HEK293 (cell line): ENCODE data around the gene MYCBPAP.

Experiments
- CTCF ChIA-PET: fragments of 350-600 bp; formaldehyde crosslinking; extraction: SDS; loops from one replicate; lab custom pipeline; 2021; ENCODE audit warnings: antibody characterized with exemption; lab: Yijun Ruan, JAX
- POLR2A ChIA-PET: fragments of 300-600 bp; formaldehyde crosslinking; extraction: SDS; loops from one replicate; lab custom pipeline; 2020; ENCODE audit warnings: antibody characterized with exemption, inconsistent platforms; lab: Yijun Ruan, JAX
- H3K27ac ChIP-seq: fragments of 200-500 bp; sonication (Bioruptor generic); 2 replicates; pipeline ENCODE4 v1.5.1; 2014; ENCODE audit warnings: low read depth, low read length, control low read depth, inconsistent platforms; ENCODE audit errors: extremely low read depth
- H3K36me3 ChIP-seq, 2 experiments: fragments of 200-500 bp in 1 of 2; sonication (Bioruptor generic) in 1 of 2; 1 replicate in 1 of 2; 2 replicates in 1 of 2; pipeline ENCODE4 v1.5.1; 2014 to 2017; ENCODE audit warnings: inconsistent platforms in 2 of 2, low read length in 2 of 2; ENCODE audit not compliant: control insufficient read depth in 2 of 2, insufficient read depth in 1 of 2
- H3K4me1 ChIP-seq: fragments of 200-500 bp; sonication (Bioruptor generic); 2 replicates; pipeline ENCODE4 v1.5.1; 2014; ENCODE audit warnings: mild to moderate bottlenecking, low read length, inconsistent platforms; ENCODE audit not compliant: control insufficient read depth, insufficient read depth
- H3K4me3 ChIP-seq: 2 replicates; pipeline ENCODE4 v1.5.1; 2011; ENCODE audit warnings: low read depth, mild to moderate bottlenecking, control low read depth, low read length, moderate library complexity
- H3K9me3 ChIP-seq: fragments of 200-500 bp; sonication (Bioruptor generic); 2 replicates; pipeline ENCODE4 v1.5.1; 2014; ENCODE audit warnings: low read depth, low read length, inconsistent platforms; ENCODE audit not compliant: control insufficient read depth, insufficient read depth
- BCL11A ChIP-seq: fragments of 450-650 bp; formaldehyde crosslinking; IDR thresholded peaks from 2 replicates; pipeline ENCODE4 v1.5.1; 2016; ENCODE audit warnings: low read depth, missing biosample characterization, missing genetic modification characterization
- GLIS2 ChIP-seq: fragments of 450-650 bp; formaldehyde crosslinking; IDR thresholded peaks from 2 replicates; pipeline ENCODE4 v1.5.1; 2016; ENCODE audit warnings: missing biosample characterization, missing genetic modification characterization
- KLF16 ChIP-seq: fragments of 450-650 bp; formaldehyde crosslinking; IDR thresholded peaks from 2 replicates; pipeline ENCODE4 v1.5.1; 2017; ENCODE audit warnings: missing biosample characterization, missing genetic modification characterization
- MEIS1 ChIP-seq: sonication (generic); formaldehyde crosslinking; IDR thresholded peaks from 2 replicates; pipeline ENCODE4 v1.8.1; 2022; ENCODE audit warnings: missing genetic modification reagents, mild to moderate bottlenecking, borderline replicate concordance
- OSR2 ChIP-seq: fragments of 450-650 bp; formaldehyde crosslinking; IDR thresholded peaks from 2 replicates; pipeline ENCODE4 v1.5.1; 2016; ENCODE audit warnings: missing biosample characterization, missing genetic modification characterization
- PRDM1 ChIP-seq: fragments of 450-650 bp; formaldehyde crosslinking; IDR thresholded peaks from 2 replicates; pipeline ENCODE4; 2016; ENCODE audit warnings: missing biosample characterization, missing genetic modification characterization
- PRDM6 ChIP-seq: fragments of 450-650 bp; formaldehyde crosslinking; IDR thresholded peaks from 2 replicates; pipeline ENCODE4 v1.5.1; 2017; ENCODE audit warnings: missing biosample characterization, missing genetic modification characterization
- SP3 ChIP-seq: fragments of 450-650 bp; formaldehyde crosslinking; IDR thresholded peaks from 2 replicates; pipeline ENCODE4 v1.5.1; 2016; ENCODE audit warnings: missing biosample characterization, missing genetic modification characterization
- YY1 ChIP-seq: fragments of 450-650 bp; formaldehyde crosslinking; IDR thresholded peaks from 2 replicates; pipeline ENCODE4 v1.5.1; 2018; ENCODE audit warnings: missing biosample characterization, missing genetic modification characterization
- ZFHX2 ChIP-seq: fragments of 450-650 bp; formaldehyde crosslinking; conservative IDR thresholded peaks from 2 replicates; pipeline ENCODE4 v1.5.1; 2016; ENCODE audit warnings: missing biosample characterization, missing genetic modification characterization
- ZIC2 ChIP-seq: fragments of 450-650 bp; formaldehyde crosslinking; IDR thresholded peaks from 2 replicates; pipeline ENCODE4 v1.5.1; 2016; ENCODE audit warnings: missing biosample characterization, missing genetic modification characterization
- ZNF138 ChIP-seq: fragments of 450-650 bp; formaldehyde crosslinking; IDR thresholded peaks from 2 replicates; pipeline ENCODE4 v1.5.1; 2016; ENCODE audit warnings: missing biosample characterization, missing genetic modification characterization, borderline replicate concordance
- ZNF140 ChIP-seq: fragments of 450-650 bp; formaldehyde crosslinking; IDR thresholded peaks from 2 replicates; pipeline ENCODE4 v1.5.1; 2016; ENCODE audit warnings: missing biosample characterization, missing genetic modification characterization
- ZNF175 ChIP-seq: fragments of 450-650 bp; formaldehyde crosslinking; IDR thresholded peaks from 2 replicates; pipeline ENCODE4 v1.5.1; 2016; ENCODE audit warnings: missing biosample characterization, missing genetic modification characterization
- ZNF394 ChIP-seq: fragments of 450-650 bp; formaldehyde crosslinking; IDR thresholded peaks from 2 replicates; pipeline ENCODE4 v1.5.1; 2016; ENCODE audit warnings: missing biosample characterization, missing genetic modification characterization, mild to moderate bottlenecking, moderate library complexity, borderline replicate concordance
- ZNF426 ChIP-seq: fragments of 450-650 bp; formaldehyde crosslinking; IDR thresholded peaks from 2 replicates; pipeline ENCODE4 v1.5.1; 2017; ENCODE audit warnings: missing biosample characterization, missing genetic modification characterization, mild to moderate bottlenecking, inconsistent platforms, moderate library complexity
- ZNF488 ChIP-seq: fragments of 450-650 bp; formaldehyde crosslinking; IDR thresholded peaks from 2 replicates; pipeline ENCODE4 v1.5.1; 2016; ENCODE audit warnings: missing biosample characterization, missing genetic modification characterization
- ZNF600 ChIP-seq: fragments of 450-650 bp; formaldehyde crosslinking; IDR thresholded peaks from 2 replicates; pipeline ENCODE4 v1.5.1; 2016; ENCODE audit warnings: missing biosample characterization, missing genetic modification characterization
- ZNF623 ChIP-seq: fragments of 450-650 bp; formaldehyde crosslinking; IDR thresholded peaks from 2 replicates; pipeline ENCODE4 v1.5.1; 2016; ENCODE audit warnings: missing biosample characterization, missing genetic modification characterization
- ZNF626 ChIP-seq: fragments of 450-650 bp; sonication (Bioruptor Pico); formaldehyde crosslinking; IDR thresholded peaks from 2 replicates; pipeline ENCODE4 v1.5.1; 2018; ENCODE audit warnings: missing biosample characterization, missing genetic modification characterization, inconsistent platforms
- ZNF704 ChIP-seq: fragments of 450-650 bp; formaldehyde crosslinking; IDR thresholded peaks from 2 replicates; pipeline ENCODE4 v1.5.1; 2016; ENCODE audit warnings: missing biosample characterization, missing genetic modification characterization
- ZNF707 ChIP-seq: fragments of 450-650 bp; formaldehyde crosslinking; IDR thresholded peaks from 2 replicates; pipeline ENCODE4 v1.5.1; 2016; ENCODE audit warnings: missing biosample characterization, missing genetic modification characterization
- ZNF747 ChIP-seq: fragments of 450-650 bp; formaldehyde crosslinking; IDR thresholded peaks from 2 replicates; pipeline ENCODE4 v1.5.1; 2016; ENCODE audit warnings: missing biosample characterization, missing genetic modification characterization
- ZNF777 ChIP-seq: fragments of 450-650 bp; formaldehyde crosslinking; IDR thresholded peaks from 2 replicates; pipeline ENCODE4 v1.5.1; 2017; ENCODE audit warnings: missing biosample characterization, missing genetic modification characterization, borderline replicate concordance
- ZNF785 ChIP-seq: fragments of 450-650 bp; formaldehyde crosslinking; IDR thresholded peaks from 2 replicates; pipeline ENCODE4 v1.5.1; 2016; ENCODE audit warnings: missing biosample characterization, missing genetic modification characterization
- ZSCAN16 ChIP-seq: fragments of 450-650 bp; formaldehyde crosslinking; IDR thresholded peaks from 2 replicates; pipeline ENCODE4 v1.5.1; 2016; ENCODE audit warnings: missing biosample characterization, missing genetic modification characterization

The MYCBPAP gene

GRCh38 chr17:50540560-50541401, 32.5 kb downstream of the MYCBPAP start:
- Histone ChIP-seq H3K4me3 (no peak overlapping the region), H3K36me3 (no peaks in the 10 kb centered on the region), H3K27ac (peak overlapping the region; percentile 12; the same call in 1 of the 2 replicates), H3K9me3 (no peaks in the 10 kb centered on the region), H3K4me1 (peaks cover 8% of the 10 kb centered on the region)
- TF ChIP-seq SP3 (peak; percentile 25; the same call in 1 of the 2 replicates), GLIS2 (tag by site-specific recombination) (peak; percentile 63; the same call in 1 of the 2 replicates), ZNF707 (tag by site-specific recombination) (no peak), ZNF426 (tag by site-specific recombination) (no peak)
- CTCF ChIA-PET, result interaction anchor here (0.6 to 6.7 kb wide), 10 partner anchors 9 to 542 kb away, joined by 3 to 58 read pairs (median 3); no protein-coding TSS in a partner anchor
- POLR2A ChIA-PET, result interaction anchor here (1.2 to 2.9 kb wide), 3 partner anchors 8 to 326 kb away, joined by 4 to 12 read pairs (median 5); partner anchors contain the start of genes EPN3 and TOB1

GRCh38 chr17:50541402-50541715, 33.1 kb downstream of the MYCBPAP start:
- H3K4me1 ChIP-seq, result peaks cover 8% of the 10 kb centered on the region
- no peaks in the 10 kb centered on the region for H3K9me3 ChIP-seq
- TF ChIP-seq KLF16 (tag by site-specific recombination), result no peak
- no peak for TF ChIP-seq ZNF600 (tag by site-specific recombination)
- no peak for TF ChIP-seq ZNF138 (tag by site-specific recombination)
- TF ChIP-seq SP3, result no peak
- no peak for TF ChIP-seq ZNF704 (tag by site-specific recombination)
- no peak for TF ChIP-seq ZNF777 (tag by site-specific recombination)
- TF ChIP-seq BCL11A (tag by site-specific recombination), result no peak
- TF ChIP-seq OSR2 (tag by site-specific recombination), result no peak
- TF ChIP-seq ZNF394 (tag by site-specific recombination), result no peak
- no peak for TF ChIP-seq MEIS1
- TF ChIP-seq ZNF747, result no peak
- no peak for TF ChIP-seq ZNF175 (tag by site-specific recombination)
- TF ChIP-seq PRDM1 (tag by site-specific recombination), result no peak
- H3K4me3 ChIP-seq, result no peak overlapping the region
- CTCF ChIA-PET, result interaction anchor here (0.5 to 6.7 kb wide), 13 partner anchors 8 to 543 kb away, joined by 3 to 58 read pairs (median 3); no protein-coding TSS in a partner anchor
- POLR2A ChIA-PET, result interaction anchor here (1.0 to 2.9 kb wide), 7 partner anchors 9 to 325 kb away, joined by 3 to 12 read pairs (median 5); partner anchors contain the start of genes EPN3 and TOB1
- H3K27ac ChIP-seq, result peak overlapping the region; percentile 42; the same call in 1 of the 2 replicates
- no peaks in the 10 kb centered on the region for H3K36me3 ChIP-seq

- CTCF ChIA-PET, result interaction anchor here (0.5 to 6.7 kb wide), 17 partner anchors 9 to 544 kb away, joined by 3 to 58 read pairs (median 4); no protein-coding TSS in a partner anchor
- no peak for TF ChIP-seq ZNF623 (tag by site-specific recombination)
- TF ChIP-seq ZSCAN16 (tag by site-specific recombination), result no peak
- TF ChIP-seq ZFHX2 (tag by site-specific recombination), result peak; percentile 96
- TF ChIP-seq ZNF140, result no peak
- no peak for TF ChIP-seq ZNF175 (tag by site-specific recombination)
- no peak for TF ChIP-seq ZNF777 (tag by site-specific recombination)
- TF ChIP-seq ZNF785 (tag by site-specific recombination), result peak; percentile 84; the same call in 1 of the 2 replicates
- no peak for TF ChIP-seq YY1 (tag by site-specific recombination)
- peak; percentile 60; the same call in 1 of the 2 replicates for TF ChIP-seq ZIC2 (tag by site-specific recombination)
- no peak for TF ChIP-seq ZNF488 (tag by site-specific recombination)
- no peak for TF ChIP-seq ZNF626
- TF ChIP-seq PRDM6 (tag by site-specific recombination), result no peak
These were observed 33.8 kb downstream of the MYCBPAP start for GRCh38 chr17:50541716-50542688.

More at GRCh38 chr17:50541716-50542688, 33.8 kb downstream of the MYCBPAP start:
- Histone ChIP-seq H3K9me3 (no peaks in the 10 kb centered on the region), H3K27ac (peak overlapping the region; percentile 42; the same call in 1 of the 2 replicates), H3K4me1 (peaks cover 8% of the 10 kb centered on the region), H3K4me3 (peak overlapping the region; percentile 51), H3K36me3 (no peaks in the 10 kb centered on the region)
- POLR2A ChIA-PET, result interaction anchor here (0.5 to 2.9 kb wide), 9 partner anchors 9 to 324 kb away, joined by 3 to 12 read pairs (median 4); partner anchors contain the start of genes EPN3 and TOB1
